Smooth muscle cell (in vitro differentiated cells): ENCODE data around the gene FGGY. TPM values are rescaled to one million over a fixed set of nuclear protein-coding genes. Genes with fewer than 3 reads are reported as not detected.

ENCODE experiments used
- DNase-seq: peaks from one replicate; lab custom pipeline; 2025; ENCODE audit not compliant: unreplicated experiment; lab: John Stamatoyannopoulos, UW
- H2AFZ ChIP-seq: fragments of 200-600 bp; sonication (generic); 2 replicates; pipeline ENCODE4 v1.6.0; 2016; ENCODE audit warnings: antibody characterized with exemption, low read depth, mild to moderate bottlenecking
- H3F3A ChIP-seq: fragments of 200-600 bp; sonication (generic); 2 replicates; pipeline ENCODE4 v1.6.0; 2017; ENCODE audit warnings: antibody characterized with exemption, low read depth
- H3K27ac ChIP-seq: fragments of 200-600 bp; sonication (generic); 2 replicates; pipeline ENCODE4 v1.5.1; 2016; ENCODE audit warnings: low read depth, mild to moderate bottlenecking
- H3K27me3 ChIP-seq: fragments of 200-600 bp; sonication (generic); 2 replicates; pipeline ENCODE4 v1.6.1; 2016; ENCODE audit warnings: low read depth, mild to moderate bottlenecking
- H3K36me3 ChIP-seq: fragments of 200-600 bp; sonication (generic); 2 replicates; pipeline ENCODE4 v1.5.1; 2016; ENCODE audit warnings: low read depth
- H3K4me1 ChIP-seq: fragments of 200-600 bp; sonication (generic); 2 replicates; pipeline ENCODE4 v1.5.1; 2016; ENCODE audit warnings: low read depth
- H3K4me2 ChIP-seq: fragments of 200-600 bp; sonication (generic); 2 replicates; pipeline ENCODE4 v1.6.0; 2016; ENCODE audit warnings: mild to moderate bottlenecking
- H3K4me3 ChIP-seq: fragments of 200-600 bp; sonication (generic); 2 replicates; pipeline ENCODE4 v1.5.1; 2016; ENCODE audit warnings: mild to moderate bottlenecking
- H3K79me2 ChIP-seq: fragments of 200-600 bp; sonication (generic); 2 replicates; pipeline ENCODE4 v1.6.0; 2016; ENCODE audit warnings: low read depth, mild to moderate bottlenecking
- H3K9ac ChIP-seq: fragments of 200-600 bp; sonication (generic); 2 replicates; pipeline ENCODE4 v1.6.0; 2016; ENCODE audit warnings: low read depth
- H3K9me3 ChIP-seq: fragments of 200-600 bp; sonication (generic); replicated peaks from 2 replicates; pipeline ENCODE4 v1.5.1; 2016; ENCODE audit warnings: low read depth
- H4K20me1 ChIP-seq: fragments of 200-600 bp; sonication (generic); 2 replicates; pipeline ENCODE4 v1.6.0; 2016; ENCODE audit warnings: low read depth
- CTCF ChIP-seq: fragments of 200-600 bp; sonication (generic); IDR thresholded peaks from 2 replicates; pipeline ENCODE4 v1.5.1; 2017; ENCODE audit warnings: borderline replicate concordance, mild to moderate bottlenecking, antibody characterized with exemption; ENCODE audit not compliant: insufficient read depth, poor library complexity, severe bottlenecking
- WGBS: methylation state at CpG from one replicate; pipeline ENCODE4 v1.1.7; 2016; ENCODE audit warnings: low lambda C conversion rate; 5-methylcytosine and 5-hydroxymethylcytosine counted together
- polyA plus RNA-seq: library from polyadenylated mRNA; unstranded; fragments of >200 nt; fragmentation: Nextera tagmentation; extraction: Ambion mirVana; gene quantifications from 2 replicates; pipeline ENCODE4 v1.2.1, GENCODE V29; 2016
- total RNA-seq: library from RNA; depleted of rRNA; stranded (reverse); fragments of >200 nt; gene quantifications from 2 replicates; pipeline ENCODE4 v1.2.3, GENCODE V29; 2014

The FGGY gene
- total and polyA plus RNA-seq, 2 experiments from 2014 or later, result 5.1 to 9.2 TPM

DNA sequence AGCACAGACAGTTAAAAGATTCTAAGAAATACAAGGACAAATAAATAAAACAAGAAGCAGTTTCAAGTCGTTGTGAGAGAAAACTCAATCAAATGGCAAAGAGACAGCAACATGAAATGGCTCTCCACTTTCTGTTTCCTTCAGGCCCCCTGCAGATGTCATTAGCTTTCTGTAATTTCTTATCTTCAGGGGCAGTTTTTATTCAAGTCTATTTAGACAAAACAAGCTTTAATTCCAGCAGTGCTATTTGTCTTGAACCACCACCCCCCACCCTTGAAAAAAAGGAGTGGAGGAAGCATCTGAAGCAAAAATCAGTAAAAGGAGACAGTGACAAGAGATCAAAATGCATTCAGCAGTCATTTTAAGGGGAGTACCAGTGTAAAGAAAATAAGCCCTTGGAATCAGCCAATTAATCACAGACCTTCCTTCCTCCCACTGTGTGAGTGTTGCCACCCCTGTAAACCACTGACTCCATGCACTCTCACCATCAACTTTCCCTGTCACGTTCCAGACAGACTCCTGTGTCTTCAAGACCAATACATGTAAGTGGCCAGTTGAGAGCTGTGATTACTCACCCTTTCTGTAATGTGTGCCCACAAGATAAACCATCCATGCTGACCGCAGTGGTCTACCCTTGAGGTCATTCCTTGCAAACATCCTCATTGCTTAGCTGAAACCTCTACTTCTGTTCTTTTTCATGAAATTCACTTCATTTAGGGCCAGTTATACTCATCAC lies 381.8 kb downstream of the FGGY start:
- H3K4me2 ChIP-seq, result peak overlapping the region; percentile 70
- TF ChIP-seq CTCF, result no peak
- H3K79me2 ChIP-seq, result no peaks in the 10 kb centered on the region
- no peak for DNase-seq
- no peaks in the 10 kb centered on the region for H3K9me3 ChIP-seq
- H3K27me3 ChIP-seq, result no peaks in the 10 kb centered on the region
- no peaks in the 10 kb centered on the region for H3K36me3 ChIP-seq
- WGBS, result 12% methylated on average over 3 of the region's 3 CpGs
- H3K27ac ChIP-seq, result peak overlapping the region; percentile 61
- H3K9ac ChIP-seq, result no peak overlapping the region
- no peak overlapping the region for H2AFZ ChIP-seq
- no peak overlapping the region for H3K4me3 ChIP-seq
- peaks cover 64% of the 10 kb centered on the region for H3K4me1 ChIP-seq
- peaks cover 4% of the 10 kb centered on the region for H3F3A ChIP-seq
- no peaks in the 10 kb centered on the region for H4K20me1 ChIP-seq

- Histone ChIP-seq H3K4me1 (peaks cover 53% of the 10 kb centered on the region), H3K9ac (no peak overlapping the region), H3K4me2 (no peak overlapping the region), H3K27me3 (no peaks in the 10 kb centered on the region), H4K20me1 (no peaks in the 10 kb centered on the region), H3K9me3 (no peaks in the 10 kb centered on the region), H2AFZ (no peak overlapping the region), H3F3A (peaks cover 4% of the 10 kb centered on the region), H3K36me3 (no peaks in the 10 kb centered on the region), H3K4me3 (no peak overlapping the region), H3K79me2 (no peaks in the 10 kb centered on the region), H3K27ac (no peak overlapping the region)
- TF ChIP-seq CTCF, result no peak
- no peak for DNase-seq
These were observed 383.1 kb downstream of the FGGY start for GRCh38 chr1:59680044-59680443.

GRCh38 chr1:59682396-59683080 lies 385.6 kb downstream of the FGGY start:
- Histone ChIP-seq H3F3A (peaks cover 4% of the 10 kb centered on the region), H4K20me1 (no peaks in the 10 kb centered on the region), H3K79me2 (no peaks in the 10 kb centered on the region), H3K9me3 (no peaks in the 10 kb centered on the region), H3K4me3 (no peak overlapping the region), H2AFZ (no peak overlapping the region), H3K9ac (no peak overlapping the region), H3K27ac (peak overlapping the region; percentile 43), H3K27me3 (no peaks in the 10 kb centered on the region), H3K36me3 (no peaks in the 10 kb centered on the region), H3K4me2 (no peak overlapping the region), H3K4me1 (peaks cover 51% of the 10 kb centered on the region)
- 46% methylated on average over 5 of the region's 5 CpGs for WGBS
- no peak for DNase-seq
- TF ChIP-seq CTCF, result no peak
